ENCODE measurements around the gene KLF5.

Gene KLF5

DNA sequence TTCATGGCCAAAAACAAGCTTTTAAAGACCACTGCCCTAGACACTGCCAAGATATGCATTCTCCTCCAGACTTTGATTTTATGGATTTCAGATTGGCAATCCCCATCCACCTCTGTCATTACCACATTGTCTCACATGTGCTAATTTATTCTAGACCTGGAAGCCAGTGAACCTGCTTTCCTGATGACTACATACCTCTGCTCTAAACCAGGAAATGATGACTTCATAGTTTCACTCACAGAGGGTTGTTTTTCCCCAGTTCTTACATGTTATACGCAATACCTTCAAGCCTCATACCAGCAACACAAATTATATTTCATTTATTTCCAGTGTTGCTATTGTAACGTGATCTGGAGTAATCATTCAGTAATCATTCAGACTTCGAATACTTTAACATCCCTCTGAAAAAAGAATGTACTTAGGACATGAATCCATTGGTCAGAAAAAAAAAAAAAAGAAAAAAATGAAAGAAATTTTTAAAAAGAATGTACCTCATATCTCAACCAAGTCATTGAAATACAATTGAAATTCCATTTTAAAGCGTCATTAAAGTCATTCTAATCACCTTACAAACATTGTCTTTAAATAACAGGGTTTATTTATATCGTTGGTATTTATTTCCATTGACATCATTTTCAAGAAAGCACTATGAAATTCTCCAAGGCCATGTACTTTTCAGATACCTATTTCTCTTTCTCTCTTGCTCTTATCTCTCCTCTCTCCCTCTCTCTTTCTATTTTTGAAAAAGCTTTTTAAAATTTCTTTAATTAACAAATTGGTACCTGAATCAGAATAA, 33.4 kb upstream of the KLF5 start:
- Histone ChIP-seq H3K4me3 (ENCODE audit: low read length, poor library complexity, severe bottlenecking) (no peak overlapping the region), H3K36me3 (ENCODE audit: insufficient read depth, low read length) (no peaks in the 10 kb centered on the region), H3K9me3 (ENCODE audit: insufficient read depth, low read depth, low read length) (no peaks in the 10 kb centered on the region), H3K4me2 (ENCODE audit: low read depth, low read length, poor library complexity, severe bottlenecking) (no peak overlapping the region), H3K9ac (ENCODE audit: low read depth, low read length, poor library complexity, severe bottlenecking) (no peak overlapping the region), H3K9me2 (replicated peaks; ENCODE audit: low read depth, low read length) (no peaks in the 10 kb centered on the region), H2AFZ (ENCODE audit: low read length) (no peak overlapping the region), H3F3A (ENCODE audit: low read depth) (no peaks in the 10 kb centered on the region), H3K4me1 (ENCODE audit: insufficient read depth, low read length, poor library complexity, severe bottlenecking) (no peaks in the 10 kb centered on the region), H4K20me1 (ENCODE audit: insufficient read depth, low read length, poor library complexity, severe bottlenecking) (no peaks in the 10 kb centered on the region), H3K27me3 (ENCODE audit: insufficient read depth, low read length, poor library complexity, severe bottlenecking) (no peaks in the 10 kb centered on the region), H3K79me2 (ENCODE audit: insufficient read depth, low read length) (no peaks in the 10 kb centered on the region)
- TF ChIP-seq CTCF (conservative IDR thresholded peaks at IDR 0.05; ENCODE audit: low read length) (no peak), EZH2phosphoT487 (IDR thresholded peaks at IDR 0.05; ENCODE audit: borderline replicate concordance) (no peak)

DNA sequence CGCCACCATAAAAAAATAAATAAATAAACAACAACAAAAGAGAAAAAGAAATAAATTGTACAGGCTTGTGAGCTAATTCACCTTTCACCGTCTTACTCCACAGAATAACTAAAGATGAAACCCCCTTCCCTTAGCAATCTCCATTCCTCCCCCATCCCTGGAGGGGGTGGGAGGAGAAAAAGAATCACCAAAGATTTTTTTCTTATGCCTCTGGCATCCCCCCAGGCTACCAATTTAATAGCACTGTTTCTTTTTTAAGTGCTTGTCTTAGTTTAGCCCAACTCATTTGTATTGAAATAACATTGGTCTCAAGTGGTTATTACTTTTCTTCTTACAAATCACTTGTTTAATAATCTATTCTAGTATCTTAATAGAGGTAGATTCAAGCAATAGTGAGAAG, 23.9 kb upstream of the KLF5 start:
- H3K4me3 ChIP-seq (ENCODE audit: low read length, poor library complexity, severe bottlenecking), result no peak overlapping the region
- no peak overlapping the region for H2AFZ ChIP-seq (ENCODE audit: low read length)
- no peaks in the 10 kb centered on the region for H3K4me1 ChIP-seq (ENCODE audit: insufficient read depth, low read length, poor library complexity, severe bottlenecking)
- H3K79me2 ChIP-seq (ENCODE audit: insufficient read depth, low read length), result no peaks in the 10 kb centered on the region
- no peak overlapping the region for H3K4me2 ChIP-seq (ENCODE audit: low read depth, low read length, poor library complexity, severe bottlenecking)
- H3K9me2 ChIP-seq (replicated peaks; ENCODE audit: low read depth, low read length), result no peaks in the 10 kb centered on the region
- H3K27me3 ChIP-seq (ENCODE audit: insufficient read depth, low read length, poor library complexity, severe bottlenecking), result no peaks in the 10 kb centered on the region
- no peak overlapping the region for H3K9ac ChIP-seq (ENCODE audit: low read depth, low read length, poor library complexity, severe bottlenecking)
- H3F3A ChIP-seq (ENCODE audit: low read depth), result no peaks in the 10 kb centered on the region
- TF ChIP-seq EZH2phosphoT487 (IDR thresholded peaks at IDR 0.05; ENCODE audit: borderline replicate concordance), result no peak
- no peak for TF ChIP-seq CTCF (conservative IDR thresholded peaks at IDR 0.05; ENCODE audit: low read length)
- no peaks in the 10 kb centered on the region for H3K36me3 ChIP-seq (ENCODE audit: insufficient read depth, low read length)
- no peaks in the 10 kb centered on the region for H4K20me1 ChIP-seq (ENCODE audit: insufficient read depth, low read length, poor library complexity, severe bottlenecking)
- H3K9me3 ChIP-seq (ENCODE audit: insufficient read depth, low read depth, low read length), result no peaks in the 10 kb centered on the region

DNA sequence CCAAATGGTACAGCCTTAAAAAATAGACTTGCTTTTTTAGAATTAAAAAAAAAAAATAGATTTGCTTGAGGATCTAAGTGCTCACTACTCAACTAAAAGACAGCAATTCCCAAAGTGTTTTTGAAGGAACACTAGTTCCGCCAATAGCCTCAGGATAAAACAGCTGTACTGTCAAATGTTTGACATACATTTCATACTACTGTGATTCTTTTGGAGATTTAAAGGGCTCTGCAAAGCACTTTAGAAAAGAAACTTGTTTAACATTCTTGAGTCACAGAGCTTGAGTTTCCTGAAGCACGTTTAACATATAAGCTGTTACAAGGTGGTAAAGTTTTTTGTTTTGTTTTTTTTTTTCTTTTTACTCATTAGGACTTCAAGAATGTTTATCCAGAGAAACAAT, 23.1 kb upstream of the KLF5 start:
- no peak overlapping the region for H2AFZ ChIP-seq (ENCODE audit: low read length)
- no peak overlapping the region for H3K4me3 ChIP-seq (ENCODE audit: low read length, poor library complexity, severe bottlenecking)
- no peaks in the 10 kb centered on the region for H3K36me3 ChIP-seq (ENCODE audit: insufficient read depth, low read length)

More for the DNA sequence above, 23.1 kb upstream of the KLF5 start:
- TF ChIP-seq CTCF (conservative IDR thresholded peaks at IDR 0.05; ENCODE audit: low read length), result no peak
- no peak for TF ChIP-seq EZH2phosphoT487 (IDR thresholded peaks at IDR 0.05; ENCODE audit: borderline replicate concordance)
- peaks cover 5% of the 10 kb centered on the region for H3K4me1 ChIP-seq (ENCODE audit: insufficient read depth, low read length, poor library complexity, severe bottlenecking)
- H3K9me2 ChIP-seq (replicated peaks; ENCODE audit: low read depth, low read length), result no peaks in the 10 kb centered on the region
- H3K79me2 ChIP-seq (ENCODE audit: insufficient read depth, low read length), result no peaks in the 10 kb centered on the region
- no peaks in the 10 kb centered on the region for H4K20me1 ChIP-seq (ENCODE audit: insufficient read depth, low read length, poor library complexity, severe bottlenecking)
- H3K9me3 ChIP-seq (ENCODE audit: insufficient read depth, low read depth, low read length), result no peaks in the 10 kb centered on the region
- H3K9ac ChIP-seq (ENCODE audit: low read depth, low read length, poor library complexity, severe bottlenecking), result no peak overlapping the region
- no peaks in the 10 kb centered on the region for H3F3A ChIP-seq (ENCODE audit: low read depth)
- no peak overlapping the region for H3K4me2 ChIP-seq (ENCODE audit: low read depth, low read length, poor library complexity, severe bottlenecking)
- no peaks in the 10 kb centered on the region for H3K27me3 ChIP-seq (ENCODE audit: insufficient read depth, low read length, poor library complexity, severe bottlenecking)

All from Loucy (cell line).